Activated naive CD4-positive, alpha-beta T cell treated with anti-CD3 and anti-CD28 coated beads, Interleukin-2, amount 50 U/mL, for 72 hours (primary cell): ENCODE results near the gene GIN1. TPM values are rescaled to one million over a fixed set of nuclear protein-coding genes. Genes with fewer than 3 reads are reported as not detected.
"Not testable (repeated sequence)": the region's sequence is repeated elsewhere in the genome, so short reads cannot be mapped to it uniquely, and the experiment has no call there.

Experiments
- ATAC-seq, 2 donors: fragments of 150-1000 bp; cut with Tn5 transposase; 2 replicates each; pipeline ENCODE4 v1.10.0; 2021; ENCODE audit warnings: mild to moderate bottlenecking in 2 of 2, moderate library complexity in 2 of 2
- DNase-seq, 2 donors: peaks; one replicate each; pipeline ENCODE4 v3.0.0; 2021 to 2022; ENCODE audit warnings: low spot score in 2 of 2
- H3K27ac Mint-ChIP-seq, 2 donors: one replicate each; pipeline ENCODE4 v1.8.0; 2022; ENCODE audit warnings: mild to moderate bottlenecking in 2 of 2, mixed read lengths in 2 of 2
- H3K36me3 Mint-ChIP-seq, 2 donors: one replicate each; pipeline ENCODE4 v1.8.0; 2022; ENCODE audit warnings: mixed read lengths in 2 of 2
- H3K9me3 Mint-ChIP-seq, 2 donors: one replicate each; pipeline ENCODE4 v1.8.0; 2022; ENCODE audit warnings: mixed read lengths in 2 of 2
- total RNA-seq, 2 donors: library from RNA; stranded (reverse); gene quantifications; one replicate each; pipeline ENCODE4 v1.2.3, GENCODE V29; 2022

The GIN1 gene, protein sequence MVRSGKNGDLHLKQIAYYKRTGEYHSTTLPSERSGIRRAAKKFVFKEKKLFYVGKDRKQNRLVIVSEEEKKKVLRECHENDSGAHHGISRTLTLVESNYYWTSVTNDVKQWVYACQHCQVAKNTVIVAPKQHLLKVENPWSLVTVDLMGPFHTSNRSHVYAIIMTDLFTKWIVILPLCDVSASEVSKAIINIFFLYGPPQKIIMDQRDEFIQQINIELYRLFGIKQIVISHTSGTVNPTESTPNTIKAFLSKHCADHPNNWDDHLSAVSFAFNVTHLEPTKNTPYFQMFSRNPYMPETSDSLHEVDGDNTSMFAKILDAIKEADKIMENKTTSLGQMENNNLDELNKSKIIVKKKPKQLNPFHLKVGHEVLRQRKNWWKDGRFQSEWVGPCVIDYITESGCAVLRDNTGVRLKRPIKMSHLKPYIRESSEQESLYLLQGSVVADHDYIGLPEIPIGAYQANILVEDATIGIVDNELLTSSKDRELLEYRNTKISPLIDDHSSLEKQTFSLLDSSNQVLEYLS
- 10 to 100 TPM; 11.1 to 12.6 TPM for total RNA-seq

DNA sequence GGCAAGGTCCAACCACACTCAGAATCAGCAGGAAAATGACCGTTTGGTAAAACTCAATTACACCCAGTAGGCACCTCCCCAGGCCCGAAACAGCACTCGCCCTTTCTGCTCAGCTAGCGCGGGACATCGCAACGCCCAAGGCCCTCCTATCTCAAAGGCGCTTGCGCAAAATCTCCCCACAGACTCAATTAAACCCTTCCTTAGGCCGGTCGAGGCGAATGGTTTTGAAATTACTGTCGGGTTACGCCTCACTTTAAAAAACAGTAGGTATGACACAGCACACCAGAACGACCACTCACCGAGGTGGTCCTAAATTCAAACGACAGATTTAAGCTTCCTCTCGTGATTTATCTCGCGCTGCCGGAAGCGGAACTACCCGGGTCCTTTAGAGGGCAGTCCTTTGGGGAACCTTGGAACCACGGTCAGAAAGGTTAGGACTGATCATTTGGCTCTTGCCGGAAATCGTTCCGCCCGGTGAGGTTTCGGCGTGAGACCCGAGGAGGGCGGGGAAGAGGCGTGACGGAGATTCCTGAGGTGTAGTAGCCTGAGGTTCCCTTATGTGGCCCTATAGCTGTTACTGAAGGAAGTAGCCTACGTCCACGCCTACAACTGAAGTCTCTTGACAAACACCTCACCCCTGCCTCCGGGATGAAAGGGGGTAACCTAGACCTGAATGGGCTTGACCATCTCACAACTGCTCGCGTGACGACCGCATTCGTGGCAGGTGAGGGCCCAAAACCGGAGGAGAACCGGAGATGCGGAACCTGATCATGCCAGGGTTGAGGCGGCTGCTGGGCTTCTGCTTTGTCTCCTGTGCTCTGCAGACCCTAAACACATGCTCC lies at the start of gene GIN1, which contains the start of gene PPIP5K2:
Gene GIN1 (minus strand): TSS at position 374 of the 842 bp plus-strand sequence. CDS start 11,431 bp downstream, outside the sequence.
Gene PPIP5K2 (plus strand): TSS at position 537 of the 842 bp plus-strand sequence. CDS start 9,289 bp downstream, outside the sequence.
- Mint-ChIP-seq H3K27ac (peak within 1 kb of the TSS; percentile 97 to 99), H3K36me3 (peaks cover 11 to 34% of the 10 kb centered on the region in 2 donors), H3K9me3 (no peaks in the 10 kb centered on the region)
- ATAC-seq (peak; percentile 92 to 94), DNase-seq (peak; percentile 96 to 97)

DNA sequence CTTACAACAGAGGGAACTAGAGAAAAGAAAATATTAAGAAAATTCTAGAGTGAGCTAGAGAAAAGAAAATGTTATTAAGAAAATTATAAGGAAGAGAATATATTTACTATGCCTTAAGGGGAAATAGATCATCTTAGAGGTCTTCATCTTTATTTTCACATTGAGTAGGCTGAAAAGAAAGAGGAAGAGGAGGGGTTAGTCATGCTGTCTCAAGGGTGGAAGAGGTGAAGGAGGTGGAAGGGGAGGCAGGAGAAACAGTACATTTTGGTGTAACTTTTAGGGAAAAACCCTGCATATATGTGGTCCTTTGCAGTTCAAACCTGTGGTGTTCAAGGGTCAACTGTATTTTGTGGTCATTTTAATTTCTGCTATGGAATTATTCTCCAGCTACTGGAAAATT lies 46.8 kb upstream of the GIN1 start:
- Mint-ChIP-seq H3K9me3 (no peaks in the 10 kb centered on the region), H3K27ac (no peak overlapping the region), H3K36me3 (peaks cover 0 to 15% of the 10 kb centered on the region in 2 donors)
- ATAC-seq = no peak
- no peak for DNase-seq

DNA sequence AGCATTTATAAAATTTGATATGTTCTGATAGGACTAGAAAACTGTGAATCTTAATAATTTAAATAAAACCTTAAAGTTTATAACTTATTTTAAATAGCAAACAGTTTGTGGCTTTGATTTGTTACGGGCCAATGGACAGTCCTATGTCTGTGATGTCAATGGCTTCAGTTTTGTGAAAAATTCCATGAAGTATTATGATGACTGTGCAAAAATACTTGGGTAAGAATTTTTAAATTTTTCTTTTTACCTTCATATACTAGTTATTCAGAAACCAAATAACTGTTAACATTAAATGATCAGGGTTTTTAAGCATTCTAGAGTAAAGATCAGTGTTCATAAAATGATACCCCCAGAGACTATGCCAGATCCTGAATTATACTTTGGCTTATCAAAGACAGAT lies 31.2 kb upstream of the GIN1 start:
- Mint-ChIP-seq H3K36me3 (no peaks in the 10 kb centered on the region), H3K27ac (no peak overlapping the region), H3K9me3 (no peaks in the 10 kb centered on the region)
- DNase-seq = no peak
- ATAC-seq = no peak

DNA sequence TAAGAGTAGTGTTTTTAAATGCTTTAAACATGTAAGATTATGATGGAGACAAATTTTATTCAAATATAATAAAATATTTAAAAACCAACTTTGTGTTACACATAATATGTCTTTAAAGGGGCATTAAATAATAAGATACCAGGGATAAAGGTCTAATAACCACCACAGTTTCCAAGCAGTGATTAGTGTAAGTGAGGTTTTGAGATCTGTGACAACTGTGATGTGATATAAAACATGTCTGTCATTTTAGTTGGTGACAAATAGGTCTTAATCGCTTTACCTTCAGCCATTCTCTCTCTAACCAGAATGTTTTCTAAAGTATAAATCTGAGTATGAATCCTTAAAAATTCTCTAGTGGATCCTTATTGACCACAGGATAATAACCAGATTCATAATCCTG lies 28.3 kb upstream of the GIN1 start:
- no peak for ATAC-seq
- no peaks in the 10 kb centered on the region for H3K9me3 Mint-ChIP-seq
- no peak overlapping the region for H3K27ac Mint-ChIP-seq
- H3K36me3 Mint-ChIP-seq = no peaks in the 10 kb centered on the region
- no peak for DNase-seq

DNA sequence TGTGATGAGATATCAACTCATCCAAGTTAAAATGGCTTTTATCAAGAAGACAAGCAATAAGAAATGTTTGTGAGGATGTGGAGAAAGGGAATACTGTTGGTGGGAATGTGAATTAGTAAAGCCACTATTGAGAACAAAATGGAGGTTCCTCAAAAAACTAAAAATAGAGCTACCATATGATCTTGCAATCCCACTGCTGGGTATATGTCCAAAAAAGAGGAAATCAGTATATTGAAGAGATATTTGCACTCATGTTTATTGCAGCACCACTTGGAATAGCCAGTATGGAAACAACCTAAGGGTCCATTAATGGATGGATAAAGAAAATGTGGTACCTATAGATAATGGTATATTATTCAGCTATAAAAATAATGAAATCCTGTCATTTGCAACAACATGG lies 25.3 kb upstream of the GIN1 start:
- DNase-seq = no peak
- ATAC-seq = no peak
- no peaks in the 10 kb centered on the region for H3K9me3 Mint-ChIP-seq
- H3K36me3 Mint-ChIP-seq = no peaks in the 10 kb centered on the region
- no peak overlapping the region for H3K27ac Mint-ChIP-seq

DNA sequence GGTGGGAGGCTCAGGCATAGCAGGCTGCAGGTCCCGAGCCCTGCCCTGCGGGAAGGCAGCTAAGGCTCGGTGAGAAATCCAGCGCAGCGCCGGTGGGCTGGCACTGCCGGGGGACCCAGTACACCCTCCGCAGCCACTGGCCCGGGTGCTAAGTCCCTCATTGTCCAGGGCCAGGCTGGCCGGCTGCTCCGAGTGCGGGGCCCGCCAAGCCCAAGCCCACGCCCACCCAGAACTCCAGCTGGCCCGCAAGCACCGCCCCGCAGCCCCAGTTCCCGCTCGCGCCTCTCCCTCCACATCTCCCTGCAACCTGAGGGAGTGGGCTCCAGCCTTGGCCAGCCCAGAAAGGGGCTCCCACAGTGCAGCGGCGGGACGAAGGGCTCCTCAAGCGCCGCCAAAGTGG lies 22.2 kb upstream of the GIN1 start:
- DNase-seq, ATAC-seq, H3K9me3 Mint-ChIP-seq, H3K27ac Mint-ChIP-seq, H3K36me3 Mint-ChIP-seq: not testable (repeated sequence)

DNA sequence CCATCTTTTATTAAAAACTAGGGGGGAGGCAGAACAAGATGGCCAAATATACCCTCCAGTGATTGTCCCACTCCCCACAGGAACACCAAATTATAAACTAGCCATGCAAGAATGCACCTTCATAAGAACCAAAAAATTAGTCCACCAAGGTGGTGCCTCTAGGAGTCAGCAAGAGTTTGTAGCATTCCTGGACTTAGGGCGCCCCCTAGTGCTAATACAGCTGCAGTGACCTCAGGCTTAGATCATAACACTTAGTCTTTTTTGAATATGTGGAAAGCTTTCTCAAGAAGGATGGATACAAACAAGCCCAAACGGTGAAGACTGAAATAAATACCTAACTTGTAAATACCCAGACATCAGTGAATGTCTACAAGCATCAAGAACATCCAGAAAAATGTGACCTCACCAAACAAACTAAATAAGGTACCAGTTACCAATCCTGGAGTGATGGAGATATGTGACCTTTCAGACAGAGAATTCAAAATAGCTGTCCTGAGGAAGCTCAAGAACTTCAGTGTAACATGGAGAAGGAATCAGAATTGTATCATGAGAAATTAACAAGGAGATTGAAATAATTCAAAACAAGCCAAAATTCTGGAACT lies 19.4 kb upstream of the GIN1 start:
- Mint-ChIP-seq H3K36me3 (peaks cover 5 to 7% of the 10 kb centered on the region in 2 donors), H3K9me3 (no peaks in the 10 kb centered on the region), H3K27ac (peak overlapping the region in 1 of 2 donors; percentile 65)
- ATAC-seq (peak; percentile 92 to 93), DNase-seq (peak; percentile 67 to 82)

DNA sequence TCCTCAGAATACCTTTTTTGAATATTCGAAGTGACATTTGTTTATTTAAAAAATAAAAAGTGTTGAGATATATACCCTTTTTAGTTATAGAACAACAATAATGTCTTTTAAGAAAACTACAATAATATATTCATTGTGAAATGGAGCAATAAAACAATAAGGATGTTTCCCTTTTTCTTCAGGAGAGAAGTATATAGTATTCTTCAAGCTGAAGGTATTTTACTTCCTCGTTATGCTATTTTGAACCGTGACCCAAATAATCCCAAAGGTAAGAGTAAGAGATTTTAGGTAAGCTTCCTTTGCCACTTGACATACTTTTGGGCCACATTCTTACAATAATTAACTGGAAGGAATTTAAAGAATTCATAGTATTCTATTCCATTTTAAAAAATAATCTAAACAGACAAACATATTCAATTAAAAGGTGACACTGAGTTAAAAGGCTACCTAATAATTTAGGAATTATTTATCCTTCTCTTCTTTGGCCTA lies 18.3 kb upstream of the GIN1 start:
- DNase-seq = no peak
- ATAC-seq = no peak
- Mint-ChIP-seq H3K36me3 (peaks cover 5 to 7% of the 10 kb centered on the region in 2 donors), H3K9me3 (no peaks in the 10 kb centered on the region), H3K27ac (no peak overlapping the region)

DNA sequence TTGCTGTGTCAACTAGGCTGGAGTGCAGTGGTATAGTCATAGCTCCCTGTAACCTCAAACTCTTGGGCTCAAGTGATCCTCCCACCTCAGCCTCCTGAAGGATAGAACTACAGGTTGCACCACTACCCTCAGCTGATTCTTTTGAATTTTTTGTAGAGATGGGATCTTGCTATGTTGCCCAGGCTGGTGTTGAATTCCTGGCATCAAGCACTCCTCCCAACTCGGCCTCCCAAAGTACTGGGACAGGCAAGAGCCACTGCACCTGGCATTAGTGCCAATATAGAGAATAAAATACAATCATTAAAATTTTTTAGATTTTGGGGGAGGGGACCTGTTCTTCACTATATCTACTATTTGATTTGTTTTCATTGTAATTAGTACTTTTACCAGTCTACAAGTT lies 15.5 kb upstream of the GIN1 start:
- no peaks in the 10 kb centered on the region for H3K9me3 Mint-ChIP-seq
- H3K36me3 Mint-ChIP-seq = peaks cover 5 to 7% of the 10 kb centered on the region in 2 donors
- ATAC-seq (no peak), DNase-seq (no peak)
- H3K27ac Mint-ChIP-seq = no peak overlapping the region

DNA sequence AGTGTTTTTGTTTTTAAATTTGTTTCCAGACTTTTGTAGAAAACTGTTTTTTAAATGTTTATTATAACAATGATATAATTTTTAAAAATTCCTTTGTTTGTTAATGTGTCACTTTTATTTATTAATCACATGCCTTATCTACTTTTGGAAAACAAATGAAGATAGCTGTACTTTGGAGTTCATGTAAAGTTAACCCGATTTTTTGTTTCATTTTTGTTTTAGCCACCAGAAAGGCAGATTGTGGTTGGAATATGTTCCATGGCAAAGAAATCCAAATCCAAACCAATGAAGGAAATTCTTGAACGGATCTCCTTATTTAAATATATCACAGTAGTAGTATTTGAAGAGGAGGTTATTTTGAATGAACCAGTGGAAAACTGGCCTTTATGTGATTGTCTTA lies 13.3 kb upstream of the GIN1 start:
- no peak for ATAC-seq
- Mint-ChIP-seq H3K9me3 (no peaks in the 10 kb centered on the region), H3K27ac (no peak overlapping the region), H3K36me3 (no peaks in the 10 kb centered on the region)
- no peak for DNase-seq

DNA sequence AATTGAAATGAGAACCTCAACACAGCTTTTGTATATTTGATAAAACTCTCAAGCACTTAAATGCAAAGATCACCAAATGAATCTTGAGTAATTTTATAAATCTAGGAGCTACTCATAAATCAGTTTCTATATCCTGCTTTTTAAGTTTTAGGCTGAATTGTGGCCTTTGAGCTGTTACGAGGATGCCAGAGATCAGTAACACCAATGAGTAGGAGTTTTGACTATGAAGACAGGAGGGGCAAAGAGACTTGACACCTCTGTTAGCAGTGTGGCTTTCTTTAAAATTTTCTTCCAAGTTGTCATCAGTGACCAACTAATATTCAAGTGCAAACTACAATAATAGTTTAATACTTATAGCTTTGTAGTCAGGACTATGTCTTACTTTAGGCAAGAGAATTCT lies 12.7 kb upstream of the GIN1 start:
- Mint-ChIP-seq H3K36me3 (no peaks in the 10 kb centered on the region), H3K9me3 (no peaks in the 10 kb centered on the region), H3K27ac (no peak overlapping the region)
- no peak for DNase-seq
- ATAC-seq = no peak

DNA sequence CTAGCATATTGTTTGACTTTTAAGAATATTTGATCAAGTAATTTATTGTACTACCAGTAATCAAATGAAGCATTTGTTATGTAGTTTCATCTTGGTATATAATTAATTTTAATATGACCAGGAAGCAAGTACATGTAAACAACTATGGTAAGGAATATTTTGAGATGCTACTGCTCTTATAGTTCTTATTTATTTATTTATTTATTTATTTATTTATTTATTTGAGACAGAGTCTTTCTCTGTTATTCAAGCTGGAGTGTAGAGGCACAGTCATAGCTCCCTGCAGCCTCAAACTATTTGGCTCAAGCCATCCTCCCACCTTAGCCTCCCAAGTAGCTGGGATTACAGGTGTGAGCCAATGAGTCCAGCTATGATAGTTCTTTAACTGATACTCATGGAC lies 8.3 kb upstream of the GIN1 start:
- Mint-ChIP-seq H3K9me3 (no peaks in the 10 kb centered on the region), H3K27ac (no peak overlapping the region), H3K36me3 (no peaks in the 10 kb centered on the region)
- no peak for DNase-seq
- ATAC-seq = no peak

DNA sequence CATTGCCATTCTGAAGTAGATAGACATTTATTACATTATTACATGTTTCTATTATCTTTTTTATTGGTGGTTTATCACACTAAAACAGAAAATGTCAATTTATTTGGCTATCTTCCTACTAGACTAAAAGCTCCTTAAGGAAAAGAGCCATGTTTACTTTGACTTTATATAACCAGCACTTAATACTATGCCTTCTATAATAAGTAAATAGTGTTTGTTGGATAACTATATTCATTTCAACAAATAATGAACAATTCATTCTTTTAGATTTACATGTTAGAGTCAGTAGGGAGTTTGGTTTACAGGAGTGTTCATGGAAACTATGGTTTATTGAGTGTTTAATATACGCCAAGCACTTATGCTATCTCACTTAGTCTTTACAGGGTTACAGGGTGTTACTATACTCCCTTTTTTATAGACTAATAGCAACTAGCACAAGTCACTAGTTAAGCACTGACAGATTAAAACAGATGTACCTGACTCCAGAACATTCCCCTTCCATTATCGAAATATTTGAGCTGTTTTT lies 7.4 kb upstream of the GIN1 start:
- Mint-ChIP-seq H3K9me3 (no peaks in the 10 kb centered on the region), H3K27ac (no peak overlapping the region), H3K36me3 (no peaks in the 10 kb centered on the region)
- DNase-seq = no peak
- ATAC-seq = no peak

DNA sequence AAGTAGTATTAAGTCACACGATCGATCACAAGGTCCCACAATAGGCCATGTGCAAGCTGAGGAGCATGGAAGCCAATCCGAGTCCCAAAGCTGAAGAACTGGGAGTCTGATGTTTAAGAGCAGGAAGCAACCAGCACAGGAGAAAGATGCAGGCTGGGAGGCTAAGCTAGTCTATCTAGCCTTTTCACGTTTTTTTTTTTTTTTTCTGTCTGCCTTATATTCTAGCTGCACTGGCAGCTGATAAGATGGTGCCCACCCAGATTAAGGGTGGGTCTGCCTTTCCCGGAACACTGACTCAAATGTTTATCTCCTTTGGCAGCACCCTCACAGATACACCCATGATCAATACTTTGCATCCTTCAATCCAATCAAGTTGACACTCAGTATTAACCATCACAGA lies 6.6 kb upstream of the GIN1 start:
- peaks cover 0 to 7% of the 10 kb centered on the region in 2 donors for H3K36me3 Mint-ChIP-seq
- ATAC-seq = no peak
- DNase-seq = no peak
- H3K9me3 Mint-ChIP-seq = no peaks in the 10 kb centered on the region
- no peak overlapping the region for H3K27ac Mint-ChIP-seq

DNA sequence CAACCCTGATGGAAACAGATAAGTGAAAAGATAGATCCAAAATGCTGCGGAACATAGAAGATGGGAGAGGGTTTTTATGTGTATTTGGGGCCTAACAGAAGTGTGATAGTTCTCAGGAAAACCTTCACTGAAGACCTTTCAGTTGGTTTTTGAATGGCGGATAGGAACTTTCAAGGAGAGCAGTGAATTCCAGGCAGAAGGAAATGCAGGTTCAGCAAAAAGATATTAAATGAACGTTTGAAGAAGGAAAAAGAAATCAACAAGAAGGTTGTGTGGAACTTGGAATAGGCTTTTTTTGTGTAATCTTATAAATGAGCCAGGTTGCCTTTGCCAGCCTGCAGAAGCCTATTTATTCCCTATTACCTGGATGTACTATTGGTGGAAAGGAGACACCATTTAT lies 2.3 kb upstream of the GIN1 start:
- Mint-ChIP-seq H3K9me3 (no peaks in the 10 kb centered on the region), H3K27ac (peak overlapping the region in 1 of 2 donors; percentile 25), H3K36me3 (peaks cover 11 to 31% of the 10 kb centered on the region in 2 donors)
- DNase-seq = no peak
- ATAC-seq = no peak

DNA sequence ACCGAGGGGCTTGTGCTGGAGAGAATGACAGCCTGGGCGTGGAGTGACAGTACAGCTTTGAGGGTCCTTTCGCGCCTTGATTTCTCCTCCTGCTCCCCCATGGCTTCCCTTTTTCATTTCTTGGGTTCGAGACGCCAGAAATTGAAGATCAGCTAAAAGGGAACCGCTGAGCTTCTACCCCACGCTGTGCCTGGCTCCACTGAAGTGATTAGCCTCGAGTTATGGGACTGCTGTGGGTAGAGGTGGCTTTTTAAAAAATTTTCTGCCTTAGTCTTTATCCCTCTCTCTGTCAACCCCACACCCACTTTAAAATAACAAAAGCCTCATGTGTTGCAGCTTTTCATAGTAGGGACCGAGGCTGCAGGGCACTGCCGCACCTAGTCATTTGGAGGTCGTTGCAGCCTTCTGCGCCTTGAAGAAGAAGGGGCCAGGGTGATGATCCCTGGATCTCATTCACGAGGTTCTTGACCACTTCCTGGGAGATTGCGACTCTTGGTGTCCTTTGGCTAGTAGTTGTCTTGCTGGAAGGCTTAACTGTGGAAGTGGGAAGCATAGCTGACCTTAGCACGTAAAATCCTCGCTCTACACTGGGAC lies 766 bp upstream of the GIN1 start:
- ATAC-seq (no peak), DNase-seq (no peak)
- H3K9me3 Mint-ChIP-seq = no peaks in the 10 kb centered on the region
- H3K27ac Mint-ChIP-seq = peak overlapping the region; percentile 97 to 99
- H3K36me3 Mint-ChIP-seq = peaks cover 11 to 31% of the 10 kb centered on the region in 2 donors
